Measurements from ENCODE around the gene SLC6A5.

Gene SLC6A5

DNA sequence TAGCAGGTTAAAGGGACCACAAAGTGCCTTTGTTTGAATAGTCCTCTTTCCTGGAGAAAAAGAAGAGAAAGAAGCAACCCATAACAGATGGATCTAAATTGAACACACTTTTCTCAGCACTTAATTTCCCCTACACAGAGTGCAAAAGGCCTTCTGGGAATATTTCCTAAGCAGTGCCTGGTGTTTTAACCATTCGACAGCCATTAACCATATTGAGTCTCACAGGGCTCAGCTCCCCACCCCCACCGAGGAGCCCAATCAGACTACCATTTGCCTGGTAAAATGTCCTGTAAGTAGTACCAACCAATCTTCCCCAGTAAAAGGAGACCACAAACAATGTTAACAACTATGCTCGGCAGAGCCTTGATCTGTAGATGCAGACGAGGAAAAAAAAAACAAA is 40.7 kb upstream of the SLC6A5 start:
- Histone ChIP-seq H3K4me2 (ENCODE audit: low read depth, low read length) (no peak overlapping the region), H3K9me2 (replicated peaks; ENCODE audit: insufficient read depth, low read length) (no peaks in the 10 kb centered on the region), H3K79me2 (ENCODE audit: low read length) (no peaks in the 10 kb centered on the region), H3K9me3 (replicated peaks; ENCODE audit: insufficient read depth, low read length) (no peaks in the 10 kb centered on the region), H3K4me3 (ENCODE audit: low read length) (no peak overlapping the region), H3K36me3 (replicated peaks; ENCODE audit: insufficient read depth, low read length) (no peaks in the 10 kb centered on the region), H3K27ac (ENCODE audit: low read length) (no peak overlapping the region), H3K27me3 (replicated peaks; ENCODE audit: insufficient read depth, low read length) (no peaks in the 10 kb centered on the region), H3F3A (ENCODE audit: insufficient read depth, low read length) (no peaks in the 10 kb centered on the region), H3K4me1 (ENCODE audit: low read length) (no peaks in the 10 kb centered on the region), H3K9ac (ENCODE audit: low read length) (no peak overlapping the region), H2AFZ (ENCODE audit: low read length) (no peak overlapping the region), H4K20me1 (ENCODE audit: insufficient read depth, low read length) (no peaks in the 10 kb centered on the region)
- DNase-seq = no peak
- TF ChIP-seq EZH2phosphoT487 (IDR thresholded peaks at IDR 0.05; ENCODE audit: low read length) (no peak), EZH2 (optimal IDR thresholded peaks at IDR 0.05; ENCODE audit: low read depth, low read length) (no peak)
- TF ChIP-seq, protein P1, sequence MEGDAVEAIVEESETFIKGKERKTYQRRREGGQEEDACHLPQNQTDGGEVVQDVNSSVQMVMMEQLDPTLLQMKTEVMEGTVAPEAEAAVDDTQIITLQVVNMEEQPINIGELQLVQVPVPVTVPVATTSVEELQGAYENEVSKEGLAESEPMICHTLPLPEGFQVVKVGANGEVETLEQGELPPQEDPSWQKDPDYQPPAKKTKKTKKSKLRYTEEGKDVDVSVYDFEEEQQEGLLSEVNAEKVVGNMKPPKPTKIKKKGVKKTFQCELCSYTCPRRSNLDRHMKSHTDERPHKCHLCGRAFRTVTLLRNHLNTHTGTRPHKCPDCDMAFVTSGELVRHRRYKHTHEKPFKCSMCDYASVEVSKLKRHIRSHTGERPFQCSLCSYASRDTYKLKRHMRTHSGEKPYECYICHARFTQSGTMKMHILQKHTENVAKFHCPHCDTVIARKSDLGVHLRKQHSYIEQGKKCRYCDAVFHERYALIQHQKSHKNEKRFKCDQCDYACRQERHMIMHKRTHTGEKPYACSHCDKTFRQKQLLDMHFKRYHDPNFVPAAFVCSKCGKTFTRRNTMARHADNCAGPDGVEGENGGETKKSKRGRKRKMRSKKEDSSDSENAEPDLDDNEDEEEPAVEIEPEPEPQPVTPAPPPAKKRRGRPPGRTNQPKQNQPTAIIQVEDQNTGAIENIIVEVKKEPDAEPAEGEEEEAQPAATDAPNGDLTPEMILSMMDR (IDR thresholded peaks at IDR 0.05; ENCODE audit: low read length) = no peak

DNA sequence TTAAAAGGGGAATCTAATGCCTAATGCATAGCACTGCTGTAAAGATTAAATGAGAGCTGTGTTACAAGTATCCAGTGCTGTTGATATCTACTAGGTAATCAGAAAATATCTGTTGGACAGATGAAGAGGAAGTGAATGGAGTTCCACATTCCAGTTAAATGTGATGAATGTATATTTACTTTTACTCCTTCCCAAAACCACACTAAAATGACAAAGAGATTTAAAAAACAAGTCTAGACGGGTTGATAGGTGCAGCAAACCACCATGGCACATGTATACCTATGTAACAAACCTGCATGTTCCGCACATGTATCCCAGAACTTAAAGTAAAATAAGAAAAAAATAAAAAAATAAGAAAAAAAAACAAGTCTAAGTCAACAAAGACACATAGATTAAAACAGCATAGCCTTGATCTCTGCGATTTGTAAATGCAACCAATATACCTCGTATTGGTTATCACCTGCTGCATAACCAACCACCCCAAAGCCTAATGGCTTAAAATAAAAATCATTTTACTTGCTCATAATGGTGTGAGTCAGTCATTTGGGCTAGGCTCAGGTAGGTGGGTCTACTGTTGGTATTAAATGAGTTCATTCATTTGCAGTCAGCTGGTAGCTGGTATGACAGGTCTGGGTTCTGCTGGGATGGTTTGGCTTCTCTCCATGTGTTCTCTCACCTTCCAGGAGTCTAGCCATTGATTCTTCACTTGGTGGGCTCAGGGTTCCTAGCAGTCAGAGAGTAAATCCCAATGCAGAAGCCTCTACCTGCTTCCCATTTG is 39.7 kb upstream of the SLC6A5 start:
- TF ChIP-seq, protein P1 (IDR thresholded peaks at IDR 0.05; ENCODE audit: low read length) = no peak
- TF ChIP-seq EZH2phosphoT487 (IDR thresholded peaks at IDR 0.05; ENCODE audit: low read length) (no peak), EZH2 (optimal IDR thresholded peaks at IDR 0.05; ENCODE audit: low read depth, low read length) (no peak)
- H3K36me3 ChIP-seq (replicated peaks; ENCODE audit: insufficient read depth, low read length) = no peaks in the 10 kb centered on the region
- H3K4me2 ChIP-seq (ENCODE audit: low read depth, low read length) = no peak overlapping the region
- no peaks in the 10 kb centered on the region for H3K4me1 ChIP-seq (ENCODE audit: low read length)
- H3K27me3 ChIP-seq (replicated peaks; ENCODE audit: insufficient read depth, low read length) = no peaks in the 10 kb centered on the region
- H4K20me1 ChIP-seq (ENCODE audit: insufficient read depth, low read length) = no peaks in the 10 kb centered on the region
- no peaks in the 10 kb centered on the region for H3F3A ChIP-seq (ENCODE audit: insufficient read depth, low read length)
- no peak overlapping the region for H2AFZ ChIP-seq (ENCODE audit: low read length)
- no peak overlapping the region for H3K27ac ChIP-seq (ENCODE audit: low read length)
- DNase-seq = no peak
- H3K4me3 ChIP-seq (ENCODE audit: low read length) = no peak overlapping the region
- no peaks in the 10 kb centered on the region for H3K9me3 ChIP-seq (replicated peaks; ENCODE audit: insufficient read depth, low read length)
- no peaks in the 10 kb centered on the region for H3K9me2 ChIP-seq (replicated peaks; ENCODE audit: insufficient read depth, low read length)
- no peak overlapping the region for H3K9ac ChIP-seq (ENCODE audit: low read length)
- no peaks in the 10 kb centered on the region for H3K79me2 ChIP-seq (ENCODE audit: low read length)

DNA sequence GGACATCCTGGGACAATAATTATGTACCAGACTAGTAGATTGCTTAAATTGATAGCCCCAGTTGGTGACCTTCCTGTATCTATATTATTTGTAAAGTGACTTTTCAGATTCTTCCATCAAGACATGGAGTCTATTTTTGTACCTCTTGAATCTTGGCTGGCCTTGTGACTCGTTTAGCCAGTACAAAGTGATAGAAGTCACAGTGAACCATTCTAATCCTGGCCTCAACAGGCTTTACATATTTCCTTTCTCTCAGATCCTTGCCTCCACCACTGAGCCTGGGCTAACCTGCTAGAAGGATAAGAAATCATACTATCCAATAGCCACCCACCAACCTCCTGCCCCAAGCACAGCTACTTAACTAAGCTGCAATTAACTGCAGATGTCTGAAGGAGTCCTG is 37.5 kb upstream of the SLC6A5 start:
- H3K27me3 ChIP-seq (replicated peaks; ENCODE audit: insufficient read depth, low read length) = no peaks in the 10 kb centered on the region

More for the DNA sequence above, 37.5 kb upstream of the SLC6A5 start:
- Histone ChIP-seq H3K9ac (ENCODE audit: low read length) (no peak overlapping the region), H3K27ac (ENCODE audit: low read length) (no peak overlapping the region), H3K4me2 (ENCODE audit: low read depth, low read length) (no peak overlapping the region), H3K36me3 (replicated peaks; ENCODE audit: insufficient read depth, low read length) (no peaks in the 10 kb centered on the region), H3K9me3 (replicated peaks; ENCODE audit: insufficient read depth, low read length) (no peaks in the 10 kb centered on the region), H2AFZ (ENCODE audit: low read length) (no peak overlapping the region), H3K4me3 (ENCODE audit: low read length) (no peak overlapping the region), H3K79me2 (ENCODE audit: low read length) (no peaks in the 10 kb centered on the region), H3F3A (ENCODE audit: insufficient read depth, low read length) (no peaks in the 10 kb centered on the region), H3K4me1 (ENCODE audit: low read length) (no peaks in the 10 kb centered on the region), H4K20me1 (ENCODE audit: insufficient read depth, low read length) (no peaks in the 10 kb centered on the region), H3K9me2 (replicated peaks; ENCODE audit: insufficient read depth, low read length) (no peaks in the 10 kb centered on the region)
- no peak for DNase-seq
- TF ChIP-seq, protein P1 (IDR thresholded peaks at IDR 0.05; ENCODE audit: low read length) = no peak
- TF ChIP-seq EZH2phosphoT487 (IDR thresholded peaks at IDR 0.05; ENCODE audit: low read length) (no peak), EZH2 (optimal IDR thresholded peaks at IDR 0.05; ENCODE audit: low read depth, low read length) (no peak)
